Activated naive CD8-positive, alpha-beta T cell treated with anti-CD3 and anti-CD28 coated beads, Interleukin-2, amount 50 U/mL, for 16 hours (primary cell): ENCODE data around the gene COL16A1.
"Not testable (repeated sequence)": the region's sequence is repeated elsewhere in the genome, so short reads cannot be mapped to it uniquely, and the experiment has no call there.

Source experiments
- DNase-seq: peaks from one replicate; pipeline ENCODE4 v3.0.0-alpha.2; 2020; ENCODE audit warnings: low read depth, low spot score

Gene COL16A1

GRCh38 chr1:31732751-31733289, 29.0 kb upstream of the COL16A1 start:
- DNase-seq = no peak

- DNase-seq = no peak
Measured at GRCh38 chr1:31732343-31732742, 28.5 kb upstream of the COL16A1 start.

GRCh38 chr1:31731049-31731565, 27.3 kb upstream of the COL16A1 start:
- DNase-seq = no peak

DNA sequence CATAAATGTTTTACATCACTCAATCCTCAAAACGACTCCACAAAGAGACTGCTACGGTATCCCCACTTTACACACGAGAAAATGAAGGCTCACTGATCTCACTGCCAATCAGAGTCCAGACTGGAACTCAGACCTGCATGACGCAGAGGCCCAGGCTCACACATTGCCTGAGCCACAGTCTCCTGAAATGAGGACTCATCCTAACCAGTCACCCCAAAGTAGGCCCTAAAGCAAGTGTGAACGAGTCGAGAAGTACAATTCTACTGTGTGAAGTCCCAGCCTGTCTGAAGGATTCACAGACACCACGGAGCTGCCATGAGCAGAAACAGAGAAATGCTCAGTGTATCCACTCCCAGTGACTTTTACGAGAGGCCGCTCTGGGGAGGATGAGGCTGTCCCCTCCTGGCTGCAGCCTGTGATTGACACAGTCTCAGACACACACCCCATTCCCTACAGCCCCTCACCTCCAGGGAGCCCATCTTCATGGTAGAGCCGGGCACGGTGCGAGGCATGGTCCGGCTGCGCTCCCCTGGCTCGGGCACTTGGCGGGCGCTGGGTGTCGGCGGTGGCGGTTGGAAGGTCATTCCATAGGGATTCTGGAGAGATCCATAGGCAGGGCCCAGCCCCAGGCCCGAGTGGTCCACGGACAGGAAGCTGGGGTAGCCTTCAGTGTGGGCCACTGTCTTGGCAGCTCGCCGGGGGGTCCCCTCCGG, 26.7 kb upstream of the COL16A1 start:
- no peak for DNase-seq

GRCh38 chr1:31727849-31728248, 24.0 kb upstream of the COL16A1 start:
- DNase-seq = no peak

GRCh38 chr1:31727195-31727594, 23.4 kb upstream of the COL16A1 start:
- no peak for DNase-seq

DNA sequence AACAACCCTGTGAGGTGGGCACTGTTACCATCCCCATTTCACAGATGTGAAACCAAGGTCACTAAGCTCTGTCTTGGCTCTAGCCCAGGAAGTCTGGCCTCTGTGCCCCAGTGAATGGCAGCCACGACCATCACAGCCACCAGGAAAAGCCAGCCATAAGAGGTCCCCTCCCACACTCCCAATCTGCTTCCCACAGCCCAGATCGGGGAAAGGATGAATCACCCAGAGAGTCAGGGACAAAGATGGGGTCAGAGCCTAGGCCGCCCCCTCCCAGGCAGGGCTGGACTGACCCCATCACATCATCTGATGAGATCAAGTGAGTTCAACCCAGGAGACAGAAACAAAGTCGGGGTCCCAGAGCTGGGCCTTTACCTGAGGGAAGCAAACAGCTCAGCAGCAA, 22.9 kb upstream of the COL16A1 start:
- no peak for DNase-seq

DNA sequence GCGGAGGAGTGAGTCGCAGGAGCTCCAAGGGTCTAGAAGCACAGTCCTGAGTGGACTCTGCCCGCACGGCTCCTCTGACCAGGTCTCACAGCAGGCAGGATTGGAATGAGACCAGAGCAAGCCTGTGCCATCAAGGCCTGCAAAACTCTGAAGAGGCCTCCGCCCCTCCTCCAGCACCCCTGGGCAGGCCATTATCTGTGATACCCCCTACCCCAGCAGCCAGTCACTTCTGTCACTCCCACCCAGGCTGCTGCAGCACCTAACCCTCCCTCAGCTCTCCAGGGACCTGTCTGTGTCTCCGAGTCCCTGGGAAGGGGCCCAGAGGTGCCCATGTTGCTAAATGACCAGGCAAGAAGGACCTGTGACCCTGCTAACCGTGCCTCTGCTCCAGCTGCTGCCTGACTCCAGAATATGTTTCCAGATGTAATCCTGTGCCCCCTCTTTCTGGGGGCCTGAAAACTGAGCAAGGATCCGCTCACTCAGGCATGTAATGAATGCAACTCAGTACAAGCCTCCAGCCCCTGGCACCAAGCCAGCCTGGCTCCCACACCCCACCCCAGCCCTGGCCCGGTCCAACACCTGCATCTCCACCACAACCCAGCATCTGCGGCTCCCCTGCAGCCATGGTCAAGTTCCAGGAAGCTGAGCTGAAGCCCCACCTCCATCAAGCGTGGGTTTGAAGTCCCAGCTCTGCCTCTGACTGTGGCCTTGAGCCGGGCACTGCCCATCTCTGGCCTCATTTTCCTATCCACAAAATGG, 22.1 kb upstream of the COL16A1 start:
- DNase-seq = no peak

DNA sequence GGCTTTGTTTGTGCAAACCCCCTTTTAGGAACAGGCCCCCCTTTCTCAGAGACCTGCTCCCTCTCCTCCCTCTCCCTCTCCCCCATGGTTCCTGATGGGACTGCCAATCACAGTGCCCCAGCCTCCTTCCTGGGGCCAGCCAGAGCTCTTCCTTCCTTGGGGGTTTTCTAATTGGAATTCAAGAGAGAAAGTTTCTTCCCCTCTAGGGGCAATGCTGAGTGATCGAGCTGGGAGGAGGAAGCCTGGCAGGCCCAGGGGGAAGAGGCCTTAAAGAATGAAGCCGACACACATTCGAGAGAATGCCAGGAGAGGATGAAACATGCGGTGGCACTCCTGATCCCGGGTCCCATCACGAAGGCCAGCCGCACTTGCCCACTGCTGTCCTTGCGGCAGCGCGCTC, 21.3 kb upstream of the COL16A1 start:
- DNase-seq = no peak

DNA sequence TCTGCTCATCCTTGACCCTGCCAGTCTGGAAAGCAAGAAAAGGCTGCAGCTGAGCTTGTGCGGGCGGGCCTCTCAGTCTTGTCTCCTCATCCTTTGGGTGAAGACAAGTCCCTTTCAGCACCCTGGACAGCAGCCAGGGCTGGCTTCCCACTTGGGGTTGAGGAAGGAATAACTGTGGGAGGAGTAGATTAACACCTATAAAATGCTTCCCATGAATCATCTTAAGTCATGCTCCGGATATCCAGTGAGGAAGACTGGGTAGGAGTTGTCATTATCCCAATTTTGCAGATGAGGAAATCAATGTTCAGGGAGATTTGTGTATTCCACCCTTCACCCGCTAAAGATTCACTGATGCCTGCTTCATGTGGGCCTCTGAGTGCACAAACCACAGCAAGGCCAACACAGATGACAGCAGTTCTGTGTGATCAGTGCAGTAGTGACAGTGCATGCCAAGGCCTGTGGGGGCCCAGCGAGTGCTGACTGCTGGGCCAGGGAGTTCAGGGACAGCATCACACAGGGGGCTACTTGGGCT, 20.1 kb upstream of the COL16A1 start:
- DNase-seq = no peak

DNA sequence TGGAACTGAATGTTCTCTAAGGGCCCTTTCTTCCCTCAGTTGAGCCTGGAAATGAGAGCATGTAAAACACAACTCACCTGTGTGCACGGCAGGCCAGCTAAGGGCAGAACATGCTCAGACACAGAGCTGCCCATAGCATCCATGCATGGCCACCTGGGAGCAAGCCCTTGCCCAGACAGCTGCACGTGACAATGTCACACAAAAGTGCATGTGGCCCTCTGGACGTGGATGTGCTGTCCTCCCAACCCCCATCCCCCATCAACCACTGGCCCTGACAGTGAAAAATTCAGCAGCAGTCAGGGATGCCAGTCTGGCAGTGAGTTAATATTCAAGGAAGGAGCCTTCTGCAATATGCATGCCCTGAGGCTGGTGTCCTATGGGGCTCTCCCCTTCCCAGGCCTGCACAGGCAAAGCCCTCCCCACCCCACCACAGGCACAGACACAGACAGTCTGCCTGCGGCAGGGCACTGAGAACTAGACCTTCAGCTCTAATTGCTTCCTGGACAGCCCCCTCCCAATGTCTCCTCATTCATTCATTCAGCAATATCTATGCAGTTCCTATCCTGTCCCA, 14.6 kb upstream of the COL16A1 start:
- DNase-seq = no peak

- no peak for DNase-seq
Measured at GRCh38 chr1:31717341-31717740, 13.5 kb upstream of the COL16A1 start.

DNA sequence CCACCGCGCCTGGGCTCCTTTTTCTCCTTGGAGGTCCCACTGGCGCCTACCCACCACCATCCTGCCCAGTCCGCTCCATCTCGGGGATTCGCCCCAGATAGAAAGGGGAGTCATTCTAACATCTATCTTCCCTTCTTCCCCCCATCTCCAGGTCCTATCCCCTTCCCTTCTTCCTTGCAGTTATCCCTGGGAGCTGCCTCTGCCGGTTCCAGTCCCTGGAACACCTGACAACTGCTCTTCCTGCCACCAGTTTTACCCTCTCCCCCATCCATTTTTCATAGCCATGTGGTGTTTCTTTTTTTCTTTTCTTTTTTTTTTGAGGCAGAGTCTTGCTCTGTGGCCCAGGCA, 12.0 kb upstream of the COL16A1 start:
- DNase-seq = no peak

DNA sequence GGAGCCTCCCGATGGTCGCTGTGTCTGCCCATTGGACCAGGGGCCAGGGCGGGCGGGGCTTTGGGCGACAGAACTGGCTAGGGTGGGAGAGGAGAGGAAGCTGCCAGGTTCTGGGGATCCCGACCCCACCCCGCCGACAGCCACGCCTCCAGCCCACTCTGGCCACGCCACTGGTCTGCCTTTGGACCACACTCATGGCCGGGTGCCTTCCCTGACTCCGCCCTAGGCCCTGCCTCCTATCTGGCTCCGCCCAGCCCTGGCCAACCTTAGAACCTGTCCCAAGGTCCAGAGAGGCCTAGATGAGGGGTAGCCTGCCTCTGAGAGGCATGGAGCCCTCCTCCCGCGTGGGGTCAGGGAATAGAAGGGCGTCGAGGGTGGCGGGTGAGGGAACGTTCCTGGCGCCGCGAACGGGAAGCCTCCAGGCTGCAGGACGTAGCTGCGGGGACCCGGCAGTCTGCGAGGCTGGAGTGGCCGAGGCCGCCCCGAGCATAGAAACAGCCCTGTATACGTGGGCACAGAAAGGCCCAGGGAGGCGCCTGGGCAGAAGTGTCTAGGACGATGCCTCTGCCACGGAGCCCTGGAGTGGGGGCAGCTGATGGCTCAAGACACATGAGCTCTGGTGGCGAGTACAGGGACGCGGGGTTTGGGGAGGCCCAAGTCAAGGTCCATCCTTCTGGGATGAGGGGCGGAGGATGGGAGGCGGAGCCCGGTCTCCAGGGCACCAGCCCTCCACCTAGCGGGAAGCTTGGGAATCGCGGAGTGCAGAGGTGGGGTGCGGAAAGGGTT, 11.5 kb upstream of the COL16A1 start:
- no peak for DNase-seq

- DNase-seq = no peak
Measured at GRCh38 chr1:31714442-31715086, 10.7 kb upstream of the COL16A1 start.

DNA sequence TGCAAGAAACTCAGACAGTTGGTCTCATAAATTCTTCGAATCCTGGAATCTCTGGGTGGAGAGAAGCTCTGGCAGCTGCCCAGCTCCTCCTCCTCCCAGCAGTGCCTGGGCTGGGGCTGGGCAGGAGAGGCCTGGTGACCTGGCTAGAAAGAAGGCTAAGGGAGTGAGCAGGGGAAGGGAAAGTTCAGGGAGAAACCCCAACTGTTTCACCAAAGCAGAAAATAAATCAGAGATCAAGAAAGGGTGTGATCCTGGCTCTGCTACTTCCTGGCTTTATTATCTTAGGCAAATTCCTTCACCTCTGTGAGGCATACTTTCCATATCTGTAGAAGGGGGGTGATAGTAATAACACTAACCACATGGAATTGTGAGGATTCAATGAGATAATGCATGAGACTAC, 8.8 kb upstream of the COL16A1 start:
- no peak for DNase-seq

DNA sequence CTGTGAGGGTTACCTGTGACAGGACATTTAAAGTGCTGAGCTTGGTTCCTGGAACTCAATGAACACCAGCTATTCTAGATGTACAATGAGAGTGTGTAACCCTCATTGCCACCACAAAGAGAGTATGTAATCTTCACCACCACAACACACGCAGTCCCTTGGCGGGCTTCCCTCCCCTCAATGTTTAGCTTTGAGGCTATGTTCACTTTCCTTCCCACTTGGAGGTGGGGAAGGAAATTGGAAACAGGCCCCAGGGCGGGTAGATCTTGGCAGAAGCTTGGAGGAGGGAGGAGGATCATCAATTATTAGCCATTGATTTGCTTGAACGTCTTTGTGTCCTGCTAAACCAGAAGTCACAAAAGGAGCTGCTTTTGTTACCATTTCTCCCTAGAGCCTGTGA, 8.3 kb upstream of the COL16A1 start:
- DNase-seq = no peak

- DNase-seq = no peak
Measured at GRCh38 chr1:31708324-31708723, 4.5 kb upstream of the COL16A1 start.

DNA sequence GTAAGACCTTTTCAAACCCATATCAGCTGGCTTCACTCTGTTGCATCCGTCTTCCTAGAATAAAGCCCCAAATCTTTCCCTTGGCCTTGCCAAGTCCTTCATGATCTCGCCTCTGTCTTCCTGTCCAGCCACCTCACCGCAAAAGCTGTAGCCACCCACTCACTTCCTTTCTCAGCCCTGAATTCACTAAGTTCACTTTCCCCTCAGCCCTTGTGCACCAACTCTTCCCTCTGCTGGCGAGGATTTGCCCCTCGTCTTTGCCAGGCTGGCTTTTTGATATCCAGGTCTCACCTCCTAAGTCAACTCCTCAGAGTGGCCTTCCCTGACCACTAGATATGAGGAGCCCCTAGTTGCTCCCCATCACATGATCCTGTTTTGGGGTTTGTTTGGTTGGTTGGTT, 3.9 kb upstream of the COL16A1 start:
- no peak for DNase-seq

- DNase-seq = not testable (repeated sequence)
Measured at GRCh38 chr1:31707059-31707600, 3.3 kb upstream of the COL16A1 start.
